Astrocyte of the spinal cord (primary cell): ENCODE measurements around the gene AGRN.

Source experiments
- DNase-seq: peaks from one replicate; pipeline ENCODE4 v3.0.0; 2011; ENCODE audit warnings: low read depth, low spot score
- H3K4me3 ChIP-seq: 2 replicates; pipeline ENCODE4 v1.5.1; 2011; ENCODE audit warnings: low read depth, mild to moderate bottlenecking, low read length, moderate library complexity
- in situ Hi-C: cut with HindIII; loops from 2 replicates; pipeline ENCODE4 v1.10.0; 2017; ENCODE audit warnings: low sequenced_read_pairs
- TF ChIP-seq, protein P1 (sequence below): IDR thresholded peaks from 2 replicates; pipeline ENCODE4 v1.5.1; 2012; ENCODE audit warnings: low read depth, mild to moderate bottlenecking, low read length, inconsistent platforms

AGRN gene

DNA sequence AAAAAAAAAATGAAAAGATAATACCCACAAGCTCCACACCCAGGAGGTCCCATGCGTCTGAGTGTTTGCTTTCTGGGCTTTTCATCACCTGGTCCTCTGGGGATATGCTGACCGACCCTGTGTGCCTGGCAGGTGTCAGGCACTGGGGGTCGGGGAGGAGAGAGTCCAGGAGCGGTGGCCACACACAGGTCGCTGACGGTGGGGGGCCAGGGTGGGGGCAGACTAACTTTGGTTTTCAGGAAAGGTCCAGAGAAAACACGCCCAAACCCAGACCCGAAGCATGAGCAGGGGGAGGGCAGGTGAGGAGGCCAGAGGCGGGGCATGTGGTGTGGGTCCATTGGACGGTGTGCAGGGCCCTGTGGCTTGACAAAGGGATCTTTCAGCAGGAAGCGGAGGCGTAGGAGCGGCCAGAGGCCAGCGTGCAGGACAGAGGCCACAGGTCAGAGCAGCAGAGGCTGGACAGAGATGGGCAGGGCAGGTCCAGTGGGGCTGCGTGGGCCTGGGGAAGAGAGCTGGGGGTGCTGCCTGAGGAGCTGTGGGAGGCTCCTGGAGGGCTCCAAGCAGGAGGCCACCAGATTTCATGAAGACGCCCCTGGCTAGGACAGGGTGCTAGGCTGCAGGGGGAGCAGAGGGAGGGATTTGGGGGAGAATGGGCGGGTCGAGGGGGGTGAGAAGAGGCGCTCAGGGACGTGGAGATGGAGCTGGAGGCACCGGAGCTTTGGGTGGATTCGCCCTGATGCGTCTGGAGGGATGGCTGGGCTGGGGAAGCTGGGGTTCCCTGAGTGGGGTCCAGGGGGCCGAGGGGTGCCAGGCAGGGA is 38.4 kb downstream of the AGRN start:
- in situ Hi-C loops, result no loop called here
- TF ChIP-seq, protein P1, sequence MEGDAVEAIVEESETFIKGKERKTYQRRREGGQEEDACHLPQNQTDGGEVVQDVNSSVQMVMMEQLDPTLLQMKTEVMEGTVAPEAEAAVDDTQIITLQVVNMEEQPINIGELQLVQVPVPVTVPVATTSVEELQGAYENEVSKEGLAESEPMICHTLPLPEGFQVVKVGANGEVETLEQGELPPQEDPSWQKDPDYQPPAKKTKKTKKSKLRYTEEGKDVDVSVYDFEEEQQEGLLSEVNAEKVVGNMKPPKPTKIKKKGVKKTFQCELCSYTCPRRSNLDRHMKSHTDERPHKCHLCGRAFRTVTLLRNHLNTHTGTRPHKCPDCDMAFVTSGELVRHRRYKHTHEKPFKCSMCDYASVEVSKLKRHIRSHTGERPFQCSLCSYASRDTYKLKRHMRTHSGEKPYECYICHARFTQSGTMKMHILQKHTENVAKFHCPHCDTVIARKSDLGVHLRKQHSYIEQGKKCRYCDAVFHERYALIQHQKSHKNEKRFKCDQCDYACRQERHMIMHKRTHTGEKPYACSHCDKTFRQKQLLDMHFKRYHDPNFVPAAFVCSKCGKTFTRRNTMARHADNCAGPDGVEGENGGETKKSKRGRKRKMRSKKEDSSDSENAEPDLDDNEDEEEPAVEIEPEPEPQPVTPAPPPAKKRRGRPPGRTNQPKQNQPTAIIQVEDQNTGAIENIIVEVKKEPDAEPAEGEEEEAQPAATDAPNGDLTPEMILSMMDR, result no peak
- no peak overlapping the region for H3K4me3 ChIP-seq
- DNase-seq, result no peak

DNA sequence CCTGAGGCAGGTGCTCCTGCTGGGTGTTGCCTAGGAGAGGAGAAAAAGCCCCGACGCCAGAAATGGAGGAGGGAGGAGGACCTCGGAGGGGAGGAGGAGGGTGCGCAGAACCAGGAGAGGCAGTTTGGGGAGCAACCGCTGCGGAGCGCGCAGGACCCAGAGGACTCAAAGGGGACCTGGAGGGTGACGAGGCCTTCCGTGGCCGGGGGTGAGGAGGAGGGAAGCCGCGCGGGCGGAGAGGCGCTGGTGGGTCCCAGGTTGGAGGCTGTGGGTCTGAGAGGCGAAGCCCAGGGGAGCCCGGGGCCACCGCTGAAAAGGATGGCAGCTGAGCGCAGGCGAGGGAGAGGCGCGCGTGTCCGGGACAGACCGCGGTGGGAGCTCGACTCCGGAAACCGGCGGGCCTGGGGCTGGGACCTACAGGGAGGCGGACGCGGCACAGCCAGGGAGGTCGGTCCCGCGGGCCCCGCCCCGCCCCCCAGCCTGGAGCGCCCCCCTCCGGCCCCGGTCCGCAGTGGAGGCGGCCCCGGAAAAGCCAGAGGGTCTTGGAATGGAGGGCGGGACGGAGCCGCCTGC is 39.1 kb downstream of the AGRN start:
- DNase-seq, result no peak
- H3K4me3 ChIP-seq, result peak overlapping the region; percentile 32
- TF ChIP-seq, protein P1, result no peak
- in situ Hi-C loops, result no loop called here

DNA sequence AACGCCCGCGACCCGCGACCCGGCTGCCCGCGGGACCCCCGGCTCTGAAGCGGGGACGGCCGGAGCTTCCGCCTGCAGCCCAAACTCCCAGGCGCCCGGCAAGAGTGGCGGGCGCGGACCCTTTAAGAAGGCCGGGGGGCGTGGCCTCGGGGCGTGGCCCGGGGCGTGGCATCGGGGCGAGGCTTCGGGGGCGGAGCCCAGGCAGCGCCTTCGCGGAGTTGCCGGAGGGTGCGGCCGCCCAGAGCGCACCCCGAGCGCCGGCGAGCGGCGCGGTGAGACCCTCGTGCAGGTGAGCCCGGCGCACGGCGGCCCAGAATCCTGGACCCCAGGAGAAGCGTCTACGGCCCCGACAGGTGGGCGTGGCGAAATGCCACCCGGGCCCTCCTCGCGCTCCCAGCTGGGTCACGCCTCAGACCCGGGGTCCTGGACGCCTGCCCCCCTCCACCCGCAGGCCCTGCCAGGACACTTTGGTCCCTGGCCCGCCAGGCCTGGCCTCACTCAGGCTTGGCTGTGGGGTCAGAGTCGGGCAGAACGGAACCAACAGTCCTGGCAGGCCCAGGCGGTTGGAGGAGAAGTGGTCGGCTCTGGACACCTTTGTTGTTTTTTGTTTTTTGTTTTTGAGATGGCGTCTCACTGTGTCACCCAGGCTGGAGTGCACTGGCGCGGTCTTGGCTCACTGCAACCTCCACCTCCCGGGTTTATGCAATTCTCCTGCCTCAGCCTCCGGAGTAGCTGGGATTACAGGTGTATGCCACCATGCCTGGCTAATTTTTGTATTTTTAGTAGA is 39.8 kb downstream of the AGRN start:
- peak; percentile 72 for DNase-seq
- TF ChIP-seq, protein P1, result no peak
- H3K4me3 ChIP-seq, result peak overlapping the region; percentile 46
- in situ Hi-C loops, result no loop called here

DNA sequence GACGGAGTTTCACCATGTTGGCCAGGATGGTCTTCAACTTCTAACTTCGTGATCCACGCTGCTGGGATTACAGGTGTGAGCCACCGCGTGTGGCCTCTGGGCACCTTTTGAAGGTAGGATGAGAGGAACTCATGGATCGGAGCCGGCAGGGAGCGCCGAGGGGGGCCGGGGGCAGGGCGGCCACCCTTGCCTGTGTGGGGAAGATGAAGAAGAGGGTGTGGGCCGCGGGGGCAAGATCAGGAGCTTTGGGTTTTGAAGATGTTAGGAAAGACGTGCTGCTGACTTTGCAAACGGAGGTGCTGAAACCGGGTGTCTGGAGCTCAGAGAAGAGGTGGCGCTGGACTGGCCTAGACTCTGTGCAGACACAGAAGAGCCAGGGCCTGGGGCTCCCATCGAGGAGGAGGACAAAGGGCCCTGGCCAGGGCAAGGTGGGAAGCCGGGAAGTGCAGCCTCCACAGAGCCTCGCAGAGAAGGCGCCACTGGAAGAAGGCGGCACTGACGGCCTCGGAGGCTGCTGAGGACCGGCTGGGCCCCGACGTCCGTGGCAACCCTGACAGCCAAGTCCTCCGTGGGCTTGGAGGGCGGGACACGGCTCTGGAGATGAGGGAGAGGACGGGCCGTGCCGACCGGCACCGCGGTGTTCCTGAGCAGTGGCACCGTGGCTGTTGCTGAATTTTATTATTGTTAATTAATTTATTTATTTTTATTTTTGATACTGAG is 40.5 kb downstream of the AGRN start:
- TF ChIP-seq, protein P1, result no peak
- no peak overlapping the region for H3K4me3 ChIP-seq
- in situ Hi-C loops, result no loop called here
- no peak for DNase-seq

DNA sequence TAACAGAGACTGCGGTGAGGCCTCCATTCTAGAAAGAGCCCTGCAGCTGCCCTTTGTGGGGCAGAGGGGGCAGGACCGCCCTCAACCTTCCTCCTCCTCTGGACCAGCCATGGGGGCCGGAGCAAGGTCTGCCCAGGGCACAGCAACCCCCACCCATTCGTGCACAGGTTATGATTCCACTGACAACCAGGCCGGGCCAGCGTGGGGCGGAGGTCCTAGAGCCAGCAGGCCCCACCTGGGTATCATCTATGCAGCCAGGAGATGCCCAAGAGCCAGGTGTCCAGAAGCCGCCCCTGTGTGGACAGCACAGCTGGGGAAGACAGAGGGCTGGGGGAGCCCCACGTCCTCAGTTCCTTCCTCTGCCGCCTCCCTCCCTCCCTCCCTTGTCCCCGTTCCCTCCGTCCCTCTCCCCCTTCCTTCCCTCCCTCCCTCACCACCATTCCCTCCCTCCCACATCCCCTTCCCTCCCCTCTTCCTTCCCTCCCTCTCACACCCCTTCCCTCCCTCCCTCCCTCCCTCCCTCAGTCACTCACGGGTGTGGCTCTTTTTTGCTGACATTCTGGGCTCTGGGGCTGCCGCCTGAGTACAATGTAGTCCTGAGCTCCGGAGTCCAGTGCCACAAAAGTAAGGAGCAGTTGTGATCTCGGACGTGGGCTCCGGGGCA is 41.9 kb downstream of the AGRN start:
- no peak for DNase-seq
- in situ Hi-C loops, result no loop called here
- no peak overlapping the region for H3K4me3 ChIP-seq
- TF ChIP-seq, protein P1, result no peak
